HPDE6-E6E7 (cell line): Measurements from ENCODE around the gene CHIC1.
"Not testable (repeated sequence)": the region's sequence is repeated elsewhere in the genome, so short reads cannot be mapped to it uniquely, and the experiment has no call there.

Source experiments
- DNase-seq: peaks from one replicate; pipeline ENCODE4 v3.0.0; 2011; ENCODE audit warnings: missing footprints; ENCODE audit errors: extremely low spot score

CHIC1 gene

GRCh38 chrX:73562984-73563737 is at the start of gene CHIC1:
Gene CHIC1, plus strand, starts transcription at chrX:73563197. Its CDS starts 88 bp downstream, at chrX:73563285.
- DNase-seq, result peak; percentile 53

GRCh38 chrX:73522823-73523222 is 40.2 kb upstream of the CHIC1 start:
- not testable (repeated sequence) for DNase-seq

GRCh38 chrX:73524906-73525305 is 38.1 kb upstream of the CHIC1 start:
- DNase-seq, result no peak

GRCh38 chrX:73525928-73526690 is 36.9 kb upstream of the CHIC1 start:
- no peak for DNase-seq

- not testable (repeated sequence) for DNase-seq
Observed at GRCh38 chrX:73531655-73532054, 31.3 kb upstream of the CHIC1 start.

GRCh38 chrX:73556159-73556558 is 6.8 kb upstream of the CHIC1 start:
- DNase-seq, result no peak

GRCh38 chrX:73561801-73562200 is 1.2 kb upstream of the CHIC1 start:
- DNase-seq, result no peak

GRCh38 chrX:73562458-73562857 is 539 bp upstream of the CHIC1 start:
- no peak for DNase-seq

- no peak for DNase-seq
Observed at GRCh38 chrX:73563738-73564068, 706 bp downstream of the CHIC1 start.

GRCh38 chrX:73577361-73577760 is 14.4 kb downstream of the CHIC1 start:
- DNase-seq, result no peak

- DNase-seq, result no peak
Observed at GRCh38 chrX:73581002-73581628, 18.1 kb downstream of the CHIC1 start.

GRCh38 chrX:73597758-73598157 is 34.8 kb downstream of the CHIC1 start:
- not testable (repeated sequence) for DNase-seq

GRCh38 chrX:73615022-73615421 is 52.0 kb downstream of the CHIC1 start:
- DNase-seq, result no peak

- not testable (repeated sequence) for DNase-seq
Observed at GRCh38 chrX:73641669-73642068, 78.7 kb downstream of the CHIC1 start.

- DNase-seq, result no peak
Observed at GRCh38 chrX:73647212-73647611, 84.2 kb downstream of the CHIC1 start.

- no peak for DNase-seq
Observed at GRCh38 chrX:73647632-73648322, 84.8 kb downstream of the CHIC1 start.

- DNase-seq, result not testable (repeated sequence)
Observed at GRCh38 chrX:73661322-73661721, 98.3 kb downstream of the CHIC1 start.

GRCh38 chrX:73668779-73669178 is 105.8 kb downstream of the CHIC1 start:
- DNase-seq, result no peak

GRCh38 chrX:73681408-73681807 is 118.4 kb downstream of the CHIC1 start:
- no peak for DNase-seq

GRCh38 chrX:73683236-73683859 is 120.4 kb downstream of the CHIC1 start:
- no peak for DNase-seq

- not testable (repeated sequence) for DNase-seq
Observed at GRCh38 chrX:73707014-73707413, 144.0 kb downstream of the CHIC1 start.

- DNase-seq, result no peak
Observed at GRCh38 chrX:73728602-73729001, 165.6 kb downstream of the CHIC1 start.
